Adrenal gland (tissue), 5 donors: ENCODE measurements around the gene ZIC2.

Experiments used
- CTCF ChIP-seq, 6 experiments: fragments of 450-650 bp in 4 of 6; fragments of 200-600 bp in 2 of 6; sonication (generic) in 1 of 6; IDR thresholded peaks; 1 replicate in 5 of 6; 2 replicates in 1 of 6; pipeline versions ENCODE4 v1.5.1 to v1.8.0; 2016 to 2021; ENCODE audit warnings: antibody characterized with exemption in 6 of 6, mild to moderate bottlenecking in 2 of 6, moderate library complexity in 1 of 6
- POLR2A ChIP-seq, 2 donors: fragments of 450-650 bp; IDR thresholded peaks; one replicate each; pipeline ENCODE4 v1.6.1; 2017; ENCODE audit warnings: antibody characterized with exemption in 2 of 2, mild to moderate bottlenecking in 2 of 2, moderate library complexity in 1 of 2
- donor health status: DM: no; HTN: no; CAD: no.

GRCh38 chr13:99988529-99989275, 7.1 kb downstream of the ZIC2 start:
- TF ChIP-seq CTCF (IDR thresholded peaks at IDR 0.05): no peak
- TF ChIP-seq POLR2A (IDR thresholded peaks at IDR 0.05): no peak
